Activated naive CD4-positive, alpha-beta T cell treated with anti-CD3 and anti-CD28 coated beads, Interleukin-2, amount 50 U/mL, for 72 hours (primary cell): ENCODE data around the gene RGS16. TPM values are rescaled to one million over a fixed set of nuclear protein-coding genes. Genes with fewer than 3 reads are reported as not detected.

Source experiments
- ATAC-seq, 2 donors: fragments of 150-1000 bp; cut with Tn5 transposase; 2 replicates each; pipeline ENCODE4 v1.10.0; 2021; ENCODE audit warnings: mild to moderate bottlenecking in 2 of 2, moderate library complexity in 2 of 2
- DNase-seq, 2 donors: peaks; one replicate each; pipeline ENCODE4 v3.0.0; 2021 to 2022; ENCODE audit warnings: low spot score in 2 of 2
- H3K27ac Mint-ChIP-seq, 2 donors: one replicate each; pipeline ENCODE4 v1.8.0; 2022; ENCODE audit warnings: mild to moderate bottlenecking in 2 of 2, mixed read lengths in 2 of 2
- H3K36me3 Mint-ChIP-seq, 2 donors: one replicate each; pipeline ENCODE4 v1.8.0; 2022; ENCODE audit warnings: mixed read lengths in 2 of 2
- H3K9me3 Mint-ChIP-seq, 2 donors: one replicate each; pipeline ENCODE4 v1.8.0; 2022; ENCODE audit warnings: mixed read lengths in 2 of 2
- total RNA-seq, 2 donors: library from RNA; stranded (reverse); gene quantifications; one replicate each; pipeline ENCODE4 v1.2.3, GENCODE V29; 2022

Gene RGS16
- total RNA-seq, 2 donors from 2014 or later, result 36.0 to 64.5 TPM

- H3K36me3 Mint-ChIP-seq, result peaks cover 3 to 5% of the 10 kb centered on the region in 2 donors
- no peaks in the 10 kb centered on the region for H3K9me3 Mint-ChIP-seq
- H3K27ac Mint-ChIP-seq, result no peak overlapping the region
- DNase-seq (no peak), ATAC-seq (no peak)
These were observed 30.0 kb downstream of the RGS16 start for GRCh38 chr1:182574156-182574555.

DNA sequence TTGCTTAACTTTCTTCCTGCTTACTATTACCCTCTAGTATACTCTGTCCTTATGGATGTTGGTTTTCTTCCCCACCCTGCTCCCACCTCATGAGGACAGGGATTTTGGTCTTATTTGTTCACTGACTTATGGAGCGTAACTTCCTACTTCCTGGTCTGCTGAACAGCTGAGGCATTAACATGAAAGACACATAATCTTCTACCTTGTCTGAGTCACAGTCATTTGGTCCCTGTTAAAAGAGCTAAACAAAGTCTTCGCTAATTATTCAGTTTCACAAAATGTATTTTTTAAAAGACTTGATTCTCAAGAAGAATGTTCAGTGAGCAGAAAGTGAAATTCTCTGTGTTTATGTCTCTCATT is 33.6 kb downstream of the RGS16 start:
- DNase-seq (no peak), ATAC-seq (no peak)
- Mint-ChIP-seq H3K9me3 (no peaks in the 10 kb centered on the region), H3K27ac (no peak overlapping the region), H3K36me3 (peaks cover 0 to 2% of the 10 kb centered on the region in 2 donors)

GRCh38 chr1:182569939-182570610 is 34.1 kb downstream of the RGS16 start:
- no peaks in the 10 kb centered on the region for H3K36me3 Mint-ChIP-seq
- ATAC-seq, result no peak
- H3K9me3 Mint-ChIP-seq, result no peaks in the 10 kb centered on the region
- DNase-seq, result no peak
- no peak overlapping the region for H3K27ac Mint-ChIP-seq

DNA sequence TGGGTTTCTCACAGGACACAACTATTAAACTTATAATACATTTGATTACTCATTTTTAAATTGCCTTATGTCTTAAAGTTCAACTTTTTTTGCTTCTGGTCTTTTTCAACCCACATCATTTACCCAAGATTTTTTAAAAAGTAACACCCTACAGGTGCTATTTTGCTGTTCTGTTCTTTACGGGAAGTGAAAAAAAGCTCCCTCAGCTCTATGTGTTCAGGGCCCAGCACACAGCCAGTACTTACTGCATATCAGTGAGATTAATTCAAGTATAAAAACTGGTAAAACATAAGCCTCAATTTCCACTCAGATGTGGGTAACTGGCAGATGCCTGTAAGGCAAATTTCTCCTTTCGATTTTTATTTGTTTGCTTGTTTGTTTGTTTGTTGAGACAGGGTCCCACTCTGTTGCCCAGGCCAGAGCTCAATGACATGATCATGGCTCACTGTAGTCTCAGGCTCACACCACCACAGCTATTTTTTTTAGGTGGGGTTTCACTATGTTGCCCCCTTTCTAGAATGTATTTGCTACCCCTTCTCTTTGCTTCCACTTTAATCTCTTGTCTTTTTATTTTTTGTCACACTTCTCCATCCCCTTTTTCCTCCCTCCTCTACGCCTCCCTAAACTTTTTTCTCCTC is 35.4 kb downstream of the RGS16 start:
- Mint-ChIP-seq H3K27ac (no peak overlapping the region), H3K9me3 (no peaks in the 10 kb centered on the region), H3K36me3 (no peaks in the 10 kb centered on the region)
- ATAC-seq, result no peak
- DNase-seq, result no peak

GRCh38 chr1:182567629-182568028 is 36.6 kb downstream of the RGS16 start:
- Mint-ChIP-seq H3K27ac (no peak overlapping the region), H3K36me3 (no peaks in the 10 kb centered on the region), H3K9me3 (no peaks in the 10 kb centered on the region)
- ATAC-seq, result no peak
- no peak for DNase-seq

DNA sequence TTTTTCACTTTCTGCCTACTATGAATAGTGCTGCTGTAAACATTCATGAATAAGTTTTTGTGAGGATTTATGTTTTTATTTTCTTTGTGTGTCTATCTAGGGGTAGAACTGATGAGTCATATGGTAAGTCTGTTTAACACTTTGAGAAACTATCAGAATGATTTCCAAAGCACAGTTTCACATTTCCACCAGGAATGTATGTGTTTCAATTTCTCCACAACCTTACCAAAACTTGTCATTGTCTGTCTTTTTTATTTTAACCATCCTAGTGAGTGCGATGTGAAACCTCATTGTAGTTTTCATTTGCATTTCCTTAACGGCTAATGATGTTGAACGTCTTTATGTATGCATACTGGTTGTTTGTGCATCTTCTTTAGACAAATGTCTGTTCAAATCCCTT is 38.7 kb downstream of the RGS16 start:
- Mint-ChIP-seq H3K9me3 (no peaks in the 10 kb centered on the region), H3K27ac (no peak overlapping the region), H3K36me3 (no peaks in the 10 kb centered on the region)
- no peak for DNase-seq
- peak in 1 of 2 donors; percentile 61 for ATAC-seq

DNA sequence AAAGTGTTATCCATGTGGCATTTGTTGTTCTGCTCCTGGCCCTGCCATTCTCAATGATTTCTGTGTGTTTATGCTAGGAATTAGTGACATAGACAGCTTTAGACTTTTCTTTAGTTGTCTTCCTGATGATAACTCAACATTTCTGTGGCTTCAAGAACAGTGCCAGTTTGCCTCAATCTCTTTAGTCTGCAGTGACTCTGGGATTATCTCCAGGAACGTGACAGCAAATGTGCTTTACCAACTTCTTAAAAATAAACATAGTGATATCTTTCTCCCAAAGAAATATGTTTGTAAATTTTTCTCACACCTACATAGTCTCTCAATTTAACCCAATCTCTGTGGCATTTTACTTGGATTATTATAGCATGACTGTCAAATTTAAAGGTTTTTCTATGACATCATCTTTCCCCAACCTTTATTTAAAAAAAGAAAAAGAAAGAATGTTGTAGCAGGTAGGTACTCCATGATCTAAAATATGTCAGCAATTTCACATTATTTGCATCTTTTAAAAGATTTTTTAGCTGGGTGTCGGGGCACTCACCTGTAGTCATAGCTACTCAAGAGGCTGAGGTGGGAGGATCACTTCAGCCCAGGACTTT is 39.7 kb downstream of the RGS16 start:
- H3K27ac Mint-ChIP-seq, result peak overlapping the region in 1 of 2 donors; percentile 33
- H3K9me3 Mint-ChIP-seq, result no peaks in the 10 kb centered on the region
- ATAC-seq (no peak), DNase-seq (no peak)
- H3K36me3 Mint-ChIP-seq, result no peaks in the 10 kb centered on the region

DNA sequence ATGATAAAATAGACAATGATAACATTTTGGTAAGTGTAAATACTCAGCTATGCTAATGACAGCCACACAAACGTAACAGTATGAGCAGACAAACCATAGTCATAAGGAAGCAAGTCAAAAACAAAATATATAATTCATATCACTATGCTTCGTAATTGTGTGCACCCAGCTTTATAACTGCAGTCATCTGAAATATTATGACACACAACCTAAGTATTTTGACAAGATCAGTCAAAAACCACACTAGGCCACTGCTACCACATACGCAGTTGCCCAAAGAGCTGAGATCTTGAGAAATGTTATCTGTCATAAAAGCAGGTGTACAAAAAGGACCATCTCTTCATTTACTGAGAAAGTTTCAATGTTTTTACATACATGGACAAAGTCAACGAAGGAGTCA is 41.1 kb downstream of the RGS16 start:
- no peaks in the 10 kb centered on the region for H3K36me3 Mint-ChIP-seq
- DNase-seq, result no peak
- ATAC-seq, result no peak
- no peak overlapping the region for H3K27ac Mint-ChIP-seq
- no peaks in the 10 kb centered on the region for H3K9me3 Mint-ChIP-seq

DNA sequence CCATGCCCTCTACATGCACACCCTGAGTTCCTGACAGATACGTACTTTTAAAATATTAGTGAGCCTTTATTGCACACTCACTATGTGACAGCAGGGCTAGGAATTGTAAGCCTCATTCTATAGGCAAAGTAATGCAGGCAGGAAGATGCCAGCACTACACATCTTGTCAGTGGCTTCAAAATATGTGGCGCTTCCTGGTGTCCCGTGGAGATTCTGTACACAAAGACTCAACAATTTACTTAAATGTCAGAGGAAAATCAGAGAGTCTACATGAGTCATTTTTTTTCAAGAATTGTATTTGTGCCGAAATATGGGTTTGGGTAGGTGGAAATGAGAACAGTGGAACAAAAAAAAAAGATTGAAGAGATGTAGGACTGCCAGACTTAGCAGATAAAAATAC is 42.7 kb downstream of the RGS16 start:
- DNase-seq, result no peak
- ATAC-seq, result no peak
- Mint-ChIP-seq H3K27ac (no peak overlapping the region), H3K36me3 (no peaks in the 10 kb centered on the region), H3K9me3 (no peaks in the 10 kb centered on the region)

GRCh38 chr1:182560392-182560984 is 43.7 kb downstream of the RGS16 start:
- Mint-ChIP-seq H3K27ac (no peak overlapping the region), H3K9me3 (no peaks in the 10 kb centered on the region), H3K36me3 (no peaks in the 10 kb centered on the region)
- ATAC-seq, result no peak
- no peak for DNase-seq

DNA sequence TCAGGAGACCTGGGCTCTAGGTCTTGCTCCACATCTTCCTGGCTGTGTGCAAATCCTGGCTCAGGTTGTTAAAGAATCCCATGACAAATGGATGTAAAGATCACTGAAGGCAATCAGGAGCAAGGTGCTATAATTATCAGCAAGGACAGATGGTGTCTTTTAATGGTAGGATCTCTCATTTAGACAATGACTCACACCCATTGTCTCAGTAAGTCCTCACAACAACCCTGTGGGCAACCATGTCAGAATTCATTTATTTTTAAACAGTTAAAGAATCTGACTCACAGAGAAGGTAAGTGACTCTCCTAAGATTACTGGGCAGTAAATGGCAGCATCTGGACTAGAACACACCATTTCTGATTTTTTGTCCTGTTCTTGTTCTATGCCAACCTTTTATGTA is 47.9 kb downstream of the RGS16 start:
- DNase-seq (no peak), ATAC-seq (peak; percentile 39 to 90)
- Mint-ChIP-seq H3K9me3 (peaks cover 7 to 8% of the 10 kb centered on the region in 2 donors), H3K27ac (no peak overlapping the region), H3K36me3 (peaks cover 0 to 15% of the 10 kb centered on the region in 2 donors)

DNA sequence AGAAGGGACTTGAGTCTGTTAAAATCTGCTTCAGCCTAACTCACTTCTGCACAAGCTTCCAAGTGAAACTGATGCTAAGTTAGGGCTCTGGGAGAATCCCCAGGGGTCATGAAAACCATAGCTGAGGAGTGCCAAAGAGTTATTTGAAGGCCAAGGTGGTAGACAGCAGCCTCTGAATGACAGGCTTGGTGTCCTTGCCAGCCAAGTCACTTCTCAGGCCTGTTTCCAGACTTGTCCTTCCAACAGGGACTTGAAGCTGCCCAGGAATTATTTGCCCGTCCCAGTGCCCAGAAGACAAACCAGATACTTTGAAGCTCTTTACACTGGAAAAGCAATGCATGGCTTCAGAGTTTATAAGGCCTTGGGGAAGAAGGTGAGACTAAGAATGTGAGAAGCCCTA is 48.7 kb downstream of the RGS16 start:
- ATAC-seq (no peak), DNase-seq (no peak)
- Mint-ChIP-seq H3K36me3 (peaks cover 0 to 15% of the 10 kb centered on the region in 2 donors), H3K27ac (no peak overlapping the region), H3K9me3 (peaks cover 7 to 8% of the 10 kb centered on the region in 2 donors)

DNA sequence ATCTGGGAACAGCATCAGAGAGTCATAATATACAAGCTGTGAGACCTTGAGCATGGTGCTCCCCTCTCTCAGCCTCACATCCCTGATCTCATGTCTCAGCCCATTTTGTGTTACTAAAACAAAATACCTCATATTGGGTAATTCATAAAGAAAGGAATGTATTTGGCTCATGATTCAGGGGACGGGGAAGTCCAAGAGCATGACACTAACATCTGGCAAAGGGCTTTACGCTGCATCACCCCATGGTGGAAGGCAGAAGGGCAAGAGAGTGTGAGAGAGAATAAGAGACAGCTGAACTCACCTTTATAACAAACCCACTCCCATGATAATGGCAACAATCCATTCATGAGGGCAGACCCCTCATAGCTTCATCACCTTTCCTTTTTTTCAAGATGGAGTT is 51.7 kb downstream of the RGS16 start:
- no peak for ATAC-seq
- no peak for DNase-seq
- Mint-ChIP-seq H3K27ac (no peak overlapping the region), H3K9me3 (peaks cover 7 to 8% of the 10 kb centered on the region in 2 donors), H3K36me3 (peaks cover 0 to 15% of the 10 kb centered on the region in 2 donors)

DNA sequence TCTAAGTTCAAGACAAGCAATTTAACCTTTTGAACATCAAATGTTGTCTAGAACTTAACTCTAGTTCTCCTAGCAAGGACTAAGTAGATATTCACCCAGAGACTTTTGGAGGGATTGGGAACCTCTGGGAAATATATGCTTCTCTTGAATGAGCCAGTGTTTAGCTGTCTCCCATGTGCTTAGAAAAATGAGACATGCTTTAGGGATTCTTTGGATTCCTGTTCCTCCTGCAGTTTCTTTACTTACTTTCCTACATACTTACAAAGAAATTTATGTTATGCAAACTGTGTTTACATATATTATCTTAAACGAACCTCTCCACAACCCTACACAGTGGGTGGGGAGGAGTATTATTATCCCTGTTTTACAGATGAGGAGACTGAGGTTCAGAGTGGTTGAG is 54.4 kb downstream of the RGS16 start:
- Mint-ChIP-seq H3K27ac (no peak overlapping the region), H3K9me3 (peaks cover 7 to 8% of the 10 kb centered on the region in 2 donors), H3K36me3 (peaks cover 0 to 15% of the 10 kb centered on the region in 2 donors)
- ATAC-seq, result no peak
- no peak for DNase-seq

GRCh38 chr1:182549346-182549745 is 54.8 kb downstream of the RGS16 start:
- H3K36me3 Mint-ChIP-seq, result peaks cover 0 to 13% of the 10 kb centered on the region in 2 donors
- peaks cover 7% of the 10 kb centered on the region in 2 donors for H3K9me3 Mint-ChIP-seq
- H3K27ac Mint-ChIP-seq, result no peak overlapping the region
- ATAC-seq, result no peak
- DNase-seq, result no peak
